Esophagus squamous epithelium (tissue), 5 donors: Measurements from ENCODE around the gene PKIG. TPM values are rescaled to one million over a fixed set of nuclear protein-coding genes. Genes with fewer than 3 reads are reported as not detected.
A peak's percentile ranks its signal among the peaks of the same experiment; 100 is the strongest.

ENCODE experiments used
- DNase-seq: peaks from one replicate; lab custom pipeline; 2025; lab: John Stamatoyannopoulos, UW
- H3K27ac ChIP-seq, 4 donors: fragments of 200-600 bp; sonication (generic); one replicate each; pipeline ENCODE4 v1.5.1; 2016 to 2019; ENCODE audit warnings: mild to moderate bottlenecking in 1 of 4
- H3K27me3 ChIP-seq, 4 donors: fragments of 200-600 bp; sonication (generic); 1 replicate in 3 of 4; 2 replicates in 1 of 4; pipeline versions ENCODE4 v1.5.1 to v1.6.0; 2017 to 2021; ENCODE audit warnings: antibody characterized with exemption in 1 of 4
- H3K36me3 ChIP-seq, 3 donors: fragments of 200-600 bp; sonication (generic); one replicate each; pipeline ENCODE4 v1.5.1; 2016 to 2019
- H3K4me1 ChIP-seq, 3 donors: fragments of 200-600 bp; sonication (generic); one replicate each; pipeline ENCODE4 v1.5.1; 2017 to 2019
- H3K4me3 ChIP-seq, 4 donors: fragments of 200-600 bp; sonication (generic); 1 replicate in 3 of 4; 2 replicates in 1 of 4; pipeline ENCODE4 v1.5.1; 2016 to 2019; ENCODE audit warnings: mild to moderate bottlenecking in 2 of 4, moderate library complexity in 1 of 4
- H3K9me3 ChIP-seq, 3 donors: fragments of 200-600 bp; sonication (generic); one replicate each; pipeline ENCODE4 v1.5.1; 2016 to 2019
- POLR2A ChIP-seq, 4 donors: fragments of 450-650 bp; IDR thresholded peaks; one replicate each; pipeline ENCODE4 v1.6.1; 2017; ENCODE audit warnings: antibody characterized with exemption in 4 of 4, mild to moderate bottlenecking in 4 of 4, moderate library complexity in 3 of 4
- WGBS, 2 donors: methylation state at CpG; one replicate each; pipeline ENCODE4 v1.1.5; 2018; 5-methylcytosine and 5-hydroxymethylcytosine counted together
- intact Hi-C: fragments of 100-400 bp; cut with DNase I; formaldehyde crosslinking; loops from one replicate; pipeline ENCODE4 v1.15.0; 2022
- total RNA-seq, 4 donors: library from RNA; depleted of rRNA; stranded (reverse); fragments of >200 nt; gene quantifications; one replicate each; pipeline ENCODE4 v1.1.0, GENCODE V29; 2016
- TF ChIP-seq, protein P1 (sequence below), 6 experiments: fragments of 450-650 bp in 4 of 6; fragments of 200-600 bp in 2 of 6; sonication (generic) in 2 of 6; IDR thresholded peaks; one replicate each; pipeline ENCODE4 v1.5.1; 2016 to 2019; ENCODE audit warnings: antibody characterized with exemption in 6 of 6, mild to moderate bottlenecking in 4 of 6, moderate library complexity in 4 of 6
- donor health status: DM: yes; HTN: yes; CAD: no.

PKIG gene
- total RNA-seq, 4 donors from 2014 or later: 11.0 to 80.1 (median 19.4) TPM

GRCh38 chr20:44566018-44566417 is 16.4 kb upstream of the PKIG start:
- no peak for DNase-seq
- Histone ChIP-seq H3K36me3 (no peaks in the 10 kb centered on the region), H3K27ac (no peak overlapping the region), H3K27me3 (no peaks in the 10 kb centered on the region), H3K4me1 (peaks cover 0 to 20% (median 7%) of the 10 kb centered on the region in 3 donors), H3K9me3 (no peaks in the 10 kb centered on the region), H3K4me3 (no peak overlapping the region)
- TF ChIP-seq, protein P1, sequence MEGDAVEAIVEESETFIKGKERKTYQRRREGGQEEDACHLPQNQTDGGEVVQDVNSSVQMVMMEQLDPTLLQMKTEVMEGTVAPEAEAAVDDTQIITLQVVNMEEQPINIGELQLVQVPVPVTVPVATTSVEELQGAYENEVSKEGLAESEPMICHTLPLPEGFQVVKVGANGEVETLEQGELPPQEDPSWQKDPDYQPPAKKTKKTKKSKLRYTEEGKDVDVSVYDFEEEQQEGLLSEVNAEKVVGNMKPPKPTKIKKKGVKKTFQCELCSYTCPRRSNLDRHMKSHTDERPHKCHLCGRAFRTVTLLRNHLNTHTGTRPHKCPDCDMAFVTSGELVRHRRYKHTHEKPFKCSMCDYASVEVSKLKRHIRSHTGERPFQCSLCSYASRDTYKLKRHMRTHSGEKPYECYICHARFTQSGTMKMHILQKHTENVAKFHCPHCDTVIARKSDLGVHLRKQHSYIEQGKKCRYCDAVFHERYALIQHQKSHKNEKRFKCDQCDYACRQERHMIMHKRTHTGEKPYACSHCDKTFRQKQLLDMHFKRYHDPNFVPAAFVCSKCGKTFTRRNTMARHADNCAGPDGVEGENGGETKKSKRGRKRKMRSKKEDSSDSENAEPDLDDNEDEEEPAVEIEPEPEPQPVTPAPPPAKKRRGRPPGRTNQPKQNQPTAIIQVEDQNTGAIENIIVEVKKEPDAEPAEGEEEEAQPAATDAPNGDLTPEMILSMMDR (IDR thresholded peaks at IDR 0.05): no peak
- no peak for TF ChIP-seq POLR2A (IDR thresholded peaks at IDR 0.05)
- 71 to 88% methylated on average over 3 of the region's 3 CpGs for WGBS, 2 donors
- intact Hi-C loops: no loop called here

- Histone ChIP-seq H3K36me3 (no peaks in the 10 kb centered on the region), H3K4me3 (no peak overlapping the region), H3K27me3 (no peaks in the 10 kb centered on the region), H3K27ac (peak overlapping the region in 1 of 4 donors; percentile 1), H3K9me3 (no peaks in the 10 kb centered on the region), H3K4me1 (peaks cover 0 to 27% (median 9%) of the 10 kb centered on the region in 3 donors)
- intact Hi-C loops: no loop called here
- DNase-seq: no peak
- TF ChIP-seq, protein P1 (IDR thresholded peaks at IDR 0.05): no peak
- no peak for TF ChIP-seq POLR2A (IDR thresholded peaks at IDR 0.05)
These were observed 15.6 kb upstream of the PKIG start for GRCh38 chr20:44566811-44567210.

GRCh38 chr20:44570367-44570766 is 12.0 kb upstream of the PKIG start:
- H3K27me3 ChIP-seq: no peaks in the 10 kb centered on the region
- H3K36me3 ChIP-seq: no peaks in the 10 kb centered on the region
- 82 to 100% methylated on average over 1 of the region's 1 CpG for WGBS, 2 donors
- no peak overlapping the region for H3K4me3 ChIP-seq
- intact Hi-C loops: no loop called here
- TF ChIP-seq, protein P1 (IDR thresholded peaks at IDR 0.05): no peak
- no peak for TF ChIP-seq POLR2A (IDR thresholded peaks at IDR 0.05)
- H3K9me3 ChIP-seq: no peaks in the 10 kb centered on the region
- H3K4me1 ChIP-seq: peaks cover 4 to 47% (median 30%) of the 10 kb centered on the region in 3 donors
- no peak for DNase-seq
- H3K27ac ChIP-seq: no peak overlapping the region

DNA sequence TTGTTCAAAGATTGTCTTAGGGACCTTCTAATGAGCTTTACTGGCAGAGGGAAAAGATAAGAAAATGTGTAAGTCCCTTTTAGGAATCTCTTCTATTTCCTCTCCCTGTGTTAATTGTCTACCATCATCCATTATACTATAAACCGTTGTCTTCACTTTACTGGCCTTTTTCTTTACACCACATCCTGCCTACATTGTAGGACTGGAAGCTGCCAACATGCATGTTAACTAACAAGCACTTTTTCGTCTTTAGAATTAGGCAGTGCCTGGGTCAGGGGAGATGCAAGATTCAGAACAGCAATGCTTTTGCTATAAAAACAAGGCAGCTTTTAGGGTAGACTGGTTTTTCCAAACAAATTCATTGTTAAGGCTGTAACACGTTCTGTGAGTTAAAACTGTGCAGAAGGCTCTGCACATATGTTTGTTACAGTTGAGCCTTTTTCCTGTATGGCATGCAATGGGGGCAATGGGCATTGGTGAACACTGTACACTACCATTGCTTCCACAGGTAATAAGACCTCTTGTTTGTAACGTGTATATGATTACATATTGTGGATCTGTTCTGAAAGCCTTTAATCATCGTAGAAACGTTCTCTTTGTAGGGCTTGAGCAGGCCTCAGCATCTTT is 10.9 kb upstream of the PKIG start:
- H3K27me3 ChIP-seq: no peaks in the 10 kb centered on the region
- H3K27ac ChIP-seq: peak overlapping the region in 3 of 4 donors; percentile 57 to 83 (median 73)
- peaks cover 4 to 56% (median 29%) of the 10 kb centered on the region in 3 donors for H3K4me1 ChIP-seq
- no peaks in the 10 kb centered on the region for H3K36me3 ChIP-seq
- H3K4me3 ChIP-seq: no peak overlapping the region
- intact Hi-C loops: no loop called here
- no peak for DNase-seq
- 63 to 68% methylated on average over 6 of the region's 6 CpGs for WGBS, 2 donors
- no peak for TF ChIP-seq POLR2A (IDR thresholded peaks at IDR 0.05)
- TF ChIP-seq, protein P1 (IDR thresholded peaks at IDR 0.05): no peak
- no peaks in the 10 kb centered on the region for H3K9me3 ChIP-seq

- no peak for DNase-seq
- H3K4me1 ChIP-seq: peaks cover 4 to 54% (median 29%) of the 10 kb centered on the region in 3 donors
- peak overlapping the region in 1 of 4 donors; percentile 21 for H3K4me3 ChIP-seq
- intact Hi-C loops: no loop called here
- no peak for TF ChIP-seq POLR2A (IDR thresholded peaks at IDR 0.05)
- TF ChIP-seq, protein P1 (IDR thresholded peaks at IDR 0.05): no peak
- no peaks in the 10 kb centered on the region for H3K27me3 ChIP-seq
- peak overlapping the region; percentile 60 to 86 (median 78) for H3K27ac ChIP-seq
- H3K9me3 ChIP-seq: no peaks in the 10 kb centered on the region
- WGBS, 2 donors: 11 to 31% methylated on average over 6 of the region's 6 CpGs
- no peaks in the 10 kb centered on the region for H3K36me3 ChIP-seq
These were observed 9.6 kb upstream of the PKIG start for GRCh38 chr20:44572551-44573500.
